ENCODE measurements around the gene GLA. TPM values are rescaled to one million over a fixed set of nuclear protein-coding genes. Genes with fewer than 3 reads are reported as not detected.

Gene GLA
- total RNA-seq, 2 donors from 2014 or later, result 6.2 to 7.6 TPM

DNA sequence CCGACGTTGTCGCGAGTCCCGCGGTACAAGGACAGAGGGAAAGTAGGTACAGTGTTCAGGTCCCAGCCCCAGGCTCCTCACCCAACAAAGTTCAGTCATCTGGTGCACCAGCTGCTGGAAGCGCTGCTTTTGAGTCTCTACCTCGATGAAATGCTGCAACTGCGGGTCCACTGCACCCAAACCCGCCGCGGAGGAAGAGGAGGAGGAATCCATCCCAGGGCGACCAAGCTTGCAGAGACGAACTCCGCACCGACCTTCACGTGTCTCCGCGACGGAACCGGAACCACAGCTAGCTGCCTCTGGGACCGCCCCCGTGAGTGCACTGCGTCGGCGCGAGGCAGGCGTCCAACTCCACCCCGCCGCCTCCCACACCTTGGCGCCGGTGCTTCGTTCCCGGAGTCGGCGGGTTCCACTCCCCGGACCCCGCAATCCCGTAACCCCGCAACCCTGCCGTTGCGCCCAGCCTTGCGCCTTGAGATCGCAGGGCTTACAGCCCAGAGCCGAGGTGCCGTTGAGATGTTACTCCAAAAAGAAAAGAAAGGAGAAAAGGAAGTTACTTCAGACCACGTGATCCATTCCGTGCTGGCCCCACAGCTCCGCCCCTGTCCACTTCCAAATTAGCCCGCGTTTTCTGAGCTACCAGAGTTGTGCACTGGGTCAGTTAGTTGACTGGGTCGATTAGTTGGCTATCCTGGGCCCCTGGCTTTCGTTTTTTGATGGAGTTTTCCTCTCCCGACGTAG is 59.1 kb downstream of the GLA start, which contains the start of gene TIMM8A:
TSS of gene TIMM8A (minus strand) at position 291 of the 741 bp plus-strand sequence. CDS start at position 213, 78 bp downstream.
- no peaks in the 10 kb centered on the region for H3K9me3 ChIP-seq
- peak within 1 kb of the TSS in 3 of 4 donors; percentile 73 to 92 (median 88) for H3K27ac ChIP-seq
- DNase-seq, result peak; percentile 76 to 82 (median 78)
- intact Hi-C loops (cut with DNase I), result no loop called here
- H3K4me1 ChIP-seq, result peaks cover 12% of the 10 kb centered on the region
- peak; percentile 97 for ATAC-seq
- no peaks in the 10 kb centered on the region for H3K27me3 ChIP-seq
- WGBS, 2 donors, result 1% methylated on average over 21 of the region's 55 CpGs; no CpG with 5 or more reads in 1 of the 2 donors
- H3K36me3 ChIP-seq (replicated peaks in 1 of 2; ENCODE audit: insufficient read depth in 1 of 2, low read depth in 2 of 2), result no peaks in the 10 kb centered on the region
- peak within 1 kb of the TSS; percentile 28 to 62 for H3K4me3 ChIP-seq
- TF ChIP-seq, protein P1, sequence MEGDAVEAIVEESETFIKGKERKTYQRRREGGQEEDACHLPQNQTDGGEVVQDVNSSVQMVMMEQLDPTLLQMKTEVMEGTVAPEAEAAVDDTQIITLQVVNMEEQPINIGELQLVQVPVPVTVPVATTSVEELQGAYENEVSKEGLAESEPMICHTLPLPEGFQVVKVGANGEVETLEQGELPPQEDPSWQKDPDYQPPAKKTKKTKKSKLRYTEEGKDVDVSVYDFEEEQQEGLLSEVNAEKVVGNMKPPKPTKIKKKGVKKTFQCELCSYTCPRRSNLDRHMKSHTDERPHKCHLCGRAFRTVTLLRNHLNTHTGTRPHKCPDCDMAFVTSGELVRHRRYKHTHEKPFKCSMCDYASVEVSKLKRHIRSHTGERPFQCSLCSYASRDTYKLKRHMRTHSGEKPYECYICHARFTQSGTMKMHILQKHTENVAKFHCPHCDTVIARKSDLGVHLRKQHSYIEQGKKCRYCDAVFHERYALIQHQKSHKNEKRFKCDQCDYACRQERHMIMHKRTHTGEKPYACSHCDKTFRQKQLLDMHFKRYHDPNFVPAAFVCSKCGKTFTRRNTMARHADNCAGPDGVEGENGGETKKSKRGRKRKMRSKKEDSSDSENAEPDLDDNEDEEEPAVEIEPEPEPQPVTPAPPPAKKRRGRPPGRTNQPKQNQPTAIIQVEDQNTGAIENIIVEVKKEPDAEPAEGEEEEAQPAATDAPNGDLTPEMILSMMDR (IDR thresholded peaks at IDR 0.05), result no peak
- peak in 2 of 3 donors; percentile 43 to 45 for TF ChIP-seq POLR2A (IDR thresholded peaks at IDR 0.05)

DNA sequence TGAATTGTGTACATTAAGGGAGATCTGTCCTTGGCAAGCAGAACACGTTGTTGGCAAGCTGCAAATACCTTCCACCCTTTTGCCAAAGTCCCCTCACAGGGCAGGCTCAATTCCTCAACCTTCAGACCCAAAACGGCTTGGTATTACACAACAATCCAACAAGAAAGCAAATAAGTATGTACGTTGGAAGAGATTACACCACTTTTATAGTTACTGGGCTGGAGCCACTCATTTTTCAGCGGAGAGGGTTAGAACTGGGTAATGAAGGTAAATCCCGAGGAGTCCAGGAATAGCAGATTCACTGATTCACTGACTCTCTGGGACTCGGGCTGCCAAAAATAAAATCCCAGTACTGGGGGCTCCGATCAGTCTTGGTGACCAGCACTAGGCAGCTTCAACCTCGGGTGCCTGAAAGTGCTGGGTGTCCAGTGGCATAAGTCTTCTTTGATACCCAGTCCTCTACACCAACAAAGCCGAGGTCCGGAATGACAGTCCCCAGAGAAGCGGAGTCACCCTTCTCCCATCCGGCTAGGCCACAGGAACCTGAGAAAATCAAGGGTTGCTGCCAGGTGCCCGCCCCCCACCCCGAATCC is 59.8 kb downstream of the GLA start:
- intact Hi-C loops (cut with DNase I), result no loop called here

More for the DNA sequence above, 59.8 kb downstream of the GLA start:
- no peaks in the 10 kb centered on the region for H3K9me3 ChIP-seq
- TF ChIP-seq, protein P1 (IDR thresholded peaks at IDR 0.05), result no peak
- no peak for TF ChIP-seq POLR2A (IDR thresholded peaks at IDR 0.05)
- peak overlapping the region in 2 of 4 donors; percentile 88 to 92 for H3K27ac ChIP-seq
- ATAC-seq (peak; percentile 11), DNase-seq (peak in 1 of 4 donors; percentile 12)
- H3K27me3 ChIP-seq, result no peaks in the 10 kb centered on the region
- no peaks in the 10 kb centered on the region for H3K36me3 ChIP-seq (replicated peaks in 1 of 2; ENCODE audit: insufficient read depth in 1 of 2, low read depth in 2 of 2)
- H3K4me3 ChIP-seq, result peak overlapping the region; percentile 28 to 62
- 0% methylated on average over 5 to 9 of the region's 14 CpGs for WGBS, 2 donors
- peaks cover 12% of the 10 kb centered on the region for H3K4me1 ChIP-seq

Other genes with a start within 250 kb of the GLA start
- gene DRP2, start 188.1 kb downstream of the GLA start, total RNA-seq, result not detected
- gene TAF7L, start 116.6 kb downstream of the GLA start, total RNA-seq, result not detected
- gene TIMM8A, start 59.2 kb downstream of the GLA start, total RNA-seq, result 1 to 10 TPM; 5.3 to 5.7 TPM
- gene BTK, start 21.7 kb downstream of the GLA start, total RNA-seq, result 1 to 10 TPM; 2.6 to 4.0 TPM
- 100 to 1,000 TPM; 369 to 821 TPM for gene RPL36A, start 16.9 kb downstream of the GLA start, total RNA-seq
- gene HNRNPH2, start 297 bp upstream of the GLA start, total RNA-seq, result 10 to 100 TPM; 24.1 to 25.7 TPM
- 1 to 10 TPM; 6.5 to 6.6 TPM for gene ARMCX4, start 77.5 kb upstream of the GLA start, total RNA-seq
- 10 to 100 TPM in 1 of 2 donors, 1 to 10 TPM in 1; 7.9 to 17.9 TPM for gene ARMCX1, start 142.6 kb upstream of the GLA start, total RNA-seq
- 10 to 100 TPM; 13.5 to 18.5 TPM for gene ARMCX6, start 210.1 kb upstream of the GLA start, total RNA-seq
- 10 to 100 TPM; 35.3 to 57.1 TPM for gene ARMCX3, start 215.2 kb upstream of the GLA start, total RNA-seq